HG03060 (cell line): ENCODE measurements around the gene TXNDC2.
"Not testable (repeated sequence)": the region's sequence is repeated elsewhere in the genome, so short reads cannot be mapped to it uniquely, and the experiment has no call there.

ENCODE experiments used
- ATAC-seq: cut with Tn5 transposase; IDR thresholded peaks from one replicate; pipeline ENCODE4 v1.9.1; 2021; ENCODE audit warnings: low read depth, moderate number of reproducible peaks; ENCODE audit not compliant: unreplicated experiment

Gene TXNDC2

DNA sequence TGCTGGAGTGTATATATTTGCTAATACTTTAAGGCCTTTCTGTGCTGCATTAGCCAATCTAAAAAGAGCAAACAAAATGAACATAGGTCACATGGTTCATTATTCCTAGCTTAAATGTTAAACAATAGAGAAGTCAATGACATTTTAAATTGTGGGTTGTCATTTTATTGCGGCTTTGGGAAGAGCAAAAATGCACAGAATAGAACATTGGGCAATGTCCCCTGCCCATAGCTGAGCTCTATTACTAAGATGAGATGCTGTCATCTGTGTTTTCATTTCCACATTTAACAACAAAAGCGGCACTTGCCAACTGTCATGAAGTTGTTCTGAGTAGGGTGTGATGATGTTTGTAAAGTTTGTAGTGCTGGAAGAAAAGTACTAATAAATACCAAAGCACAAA is 24.9 kb downstream of the TXNDC2 start:
- ATAC-seq, result no peak

- no peak for ATAC-seq
Measured at GRCh38 chr18:9911226-9911625, 25.5 kb downstream of the TXNDC2 start.

DNA sequence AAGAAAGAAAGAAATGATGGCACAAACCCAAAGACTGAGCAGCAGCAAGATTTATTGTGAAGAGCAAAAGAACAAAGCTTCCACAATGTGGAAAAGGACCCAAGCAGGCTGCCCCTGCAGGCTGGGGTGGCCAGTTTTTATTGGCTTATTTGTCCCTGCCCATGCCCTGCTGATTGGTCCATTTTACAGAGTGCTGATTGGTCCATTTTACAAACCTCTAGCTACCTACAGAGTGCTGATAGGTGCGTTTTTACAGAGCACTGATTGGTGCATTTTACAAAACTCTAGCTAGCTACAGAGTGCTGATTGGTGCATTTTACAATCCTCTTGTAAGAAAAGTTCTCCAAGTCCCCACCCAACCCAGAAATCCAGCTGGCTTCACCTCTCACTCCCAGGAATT is 26.5 kb downstream of the TXNDC2 start:
- not testable (repeated sequence) for ATAC-seq

DNA sequence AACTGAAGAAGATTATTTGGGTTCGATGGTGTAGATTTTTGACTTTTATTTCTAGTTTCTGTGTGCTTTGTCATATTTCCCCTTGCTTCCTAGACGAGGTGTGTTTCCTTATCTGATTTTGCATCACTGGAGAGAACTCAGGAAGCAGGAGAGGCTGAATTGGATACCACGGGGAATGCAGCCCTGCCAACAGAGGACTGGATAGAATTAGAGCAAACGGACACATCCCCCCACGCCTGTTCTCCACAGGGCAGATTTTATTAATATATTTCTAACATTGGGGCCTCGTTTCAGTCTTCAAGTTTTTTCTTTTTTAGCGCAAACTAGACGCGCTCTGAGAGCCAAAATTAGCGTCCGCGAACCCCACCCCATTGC is 27.4 kb downstream of the TXNDC2 start:
- no peak for ATAC-seq

DNA sequence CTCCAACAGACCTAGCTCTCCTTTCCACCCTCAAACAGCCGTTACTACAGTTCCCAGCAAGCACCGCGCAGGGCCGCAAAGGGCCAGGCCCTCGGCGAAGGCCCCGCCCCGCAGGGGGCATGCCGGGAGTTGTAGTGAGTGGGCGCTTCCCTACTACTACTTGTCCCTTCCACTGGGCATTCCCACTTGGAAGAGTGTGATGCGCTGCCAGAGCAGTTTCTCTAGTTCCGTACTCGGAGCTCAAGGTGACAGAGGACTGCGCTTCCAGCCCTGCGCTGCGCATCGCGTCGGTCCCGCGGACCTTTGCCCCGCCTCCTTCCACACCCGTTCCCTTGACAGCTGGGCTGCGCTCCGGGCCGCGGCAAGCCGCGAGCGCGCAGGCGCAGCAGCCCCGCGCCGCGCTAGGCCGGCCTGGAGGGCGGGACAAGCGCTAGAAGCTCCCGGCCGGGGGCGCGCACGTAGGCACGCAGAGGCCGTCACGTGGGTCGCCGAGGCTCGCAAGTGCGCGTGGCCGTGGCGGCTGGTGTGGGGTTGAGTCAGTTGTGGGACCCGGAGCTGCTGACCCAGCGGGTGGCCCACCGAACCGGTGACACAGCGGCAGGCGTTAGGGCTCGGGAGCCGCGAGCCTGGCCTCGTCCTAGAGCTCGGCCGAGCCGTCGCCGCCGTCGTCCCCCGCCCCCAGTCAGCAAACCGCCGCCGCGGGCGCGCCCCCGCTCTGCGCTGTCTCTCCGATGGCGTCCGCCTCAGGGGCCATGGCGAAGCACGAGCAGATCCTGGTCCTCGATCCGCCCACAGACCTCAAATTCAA is 28.0 kb downstream of the TXNDC2 start, which contains the start of gene VAPA:
TSS of gene VAPA (plus strand) at position 491 of the 808 bp plus-strand sequence. CDS start at position 732, 241 bp downstream.
- ATAC-seq, result peak; percentile 75

- ATAC-seq, result no peak
Measured at GRCh38 chr18:9914334-9914583, 28.5 kb downstream of the TXNDC2 start.

DNA sequence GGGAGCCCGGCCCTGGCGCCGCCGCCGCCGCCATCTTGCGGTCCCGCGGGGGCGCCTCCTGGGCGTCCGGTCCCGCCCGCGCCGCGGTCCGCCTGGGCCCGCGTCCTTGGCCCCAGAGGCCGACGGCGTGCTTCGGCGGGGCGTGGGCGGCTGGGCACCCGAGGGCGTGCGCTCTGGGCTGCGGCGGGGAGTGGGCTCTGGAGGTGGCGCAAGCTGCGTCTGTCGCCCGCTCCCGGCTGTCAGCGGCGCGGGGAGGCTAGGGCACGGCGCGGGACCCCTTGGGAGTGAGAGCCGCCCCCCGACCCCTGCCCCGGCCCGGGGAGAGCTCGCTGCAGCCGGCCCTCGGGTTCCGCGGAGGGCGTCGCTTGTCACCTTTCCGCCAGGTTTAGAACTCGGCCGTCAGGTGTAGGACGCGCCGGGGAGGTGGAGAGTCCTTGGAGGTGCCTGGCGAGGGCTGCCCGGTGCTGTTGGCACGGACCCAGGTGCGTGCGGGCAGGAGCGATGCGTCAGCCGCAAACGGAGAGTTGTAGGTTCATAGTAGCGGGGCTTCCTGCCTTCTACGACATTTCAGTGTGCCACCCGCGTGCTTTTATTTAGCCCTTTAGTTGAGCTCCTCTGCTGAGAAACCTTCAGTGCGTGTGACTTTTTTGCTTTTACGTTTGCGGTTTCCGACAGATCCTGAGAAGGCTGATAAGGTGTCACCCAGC is 29.0 kb downstream of the TXNDC2 start:
- ATAC-seq, result peak; percentile 1

DNA sequence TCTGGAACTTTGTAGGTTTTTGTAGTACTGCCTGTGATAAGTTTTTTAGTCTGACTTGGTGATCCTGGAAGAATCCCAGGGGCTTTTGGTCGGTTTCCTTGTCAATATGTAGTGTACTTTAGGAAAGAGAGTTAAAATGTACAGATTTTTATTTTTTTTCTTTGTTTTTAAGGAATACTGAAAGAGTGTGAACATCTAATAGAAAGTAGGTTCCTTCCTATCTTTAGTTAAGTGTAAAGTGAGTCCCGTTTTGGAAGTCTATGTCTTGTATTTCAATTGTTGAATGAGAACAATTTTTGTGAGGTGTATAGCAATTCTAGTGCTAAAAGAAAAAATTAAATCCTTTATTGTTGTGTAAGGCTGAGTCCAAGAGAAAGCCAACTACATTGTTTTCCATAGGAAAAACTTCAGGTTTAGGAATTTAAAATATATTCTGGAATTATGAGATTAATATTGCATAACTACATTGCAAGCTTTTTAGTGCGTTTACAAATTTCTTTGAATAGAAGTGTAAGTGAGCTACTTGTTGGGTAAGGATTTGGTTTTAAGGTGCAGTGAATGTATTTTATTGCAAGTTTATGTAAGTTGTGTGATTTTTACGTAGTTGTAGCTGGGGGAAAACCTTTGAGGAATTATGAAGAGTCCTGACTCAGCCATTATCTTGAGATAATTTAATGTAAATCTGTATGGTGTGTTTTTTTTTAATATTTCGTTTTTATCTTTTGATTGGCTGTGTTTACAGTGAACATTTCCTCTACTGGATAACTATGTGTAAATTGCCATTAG is 29.7 kb downstream of the TXNDC2 start:
- ATAC-seq, result no peak

- ATAC-seq, result no peak
Measured at GRCh38 chr18:9916077-9916639, 30.4 kb downstream of the TXNDC2 start.

DNA sequence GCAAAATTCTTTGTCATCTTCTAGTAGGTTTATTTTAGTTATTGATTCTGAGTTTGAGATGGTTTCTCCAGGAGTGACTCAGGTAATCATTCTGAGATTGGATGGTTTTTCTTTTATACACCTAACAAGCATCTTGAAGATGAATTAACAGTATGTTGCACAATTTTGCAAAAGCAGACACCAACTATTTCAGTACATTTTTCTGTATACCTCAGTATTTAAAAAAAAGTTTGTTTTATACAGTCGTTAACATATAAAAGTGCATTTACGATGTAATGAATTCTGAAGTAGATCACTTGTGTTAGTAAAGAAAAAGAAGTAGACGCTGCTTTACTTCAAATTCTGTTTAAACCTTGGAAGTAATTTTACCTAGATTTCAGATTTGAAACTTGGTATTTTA is 31.0 kb downstream of the TXNDC2 start:
- ATAC-seq, result no peak

DNA sequence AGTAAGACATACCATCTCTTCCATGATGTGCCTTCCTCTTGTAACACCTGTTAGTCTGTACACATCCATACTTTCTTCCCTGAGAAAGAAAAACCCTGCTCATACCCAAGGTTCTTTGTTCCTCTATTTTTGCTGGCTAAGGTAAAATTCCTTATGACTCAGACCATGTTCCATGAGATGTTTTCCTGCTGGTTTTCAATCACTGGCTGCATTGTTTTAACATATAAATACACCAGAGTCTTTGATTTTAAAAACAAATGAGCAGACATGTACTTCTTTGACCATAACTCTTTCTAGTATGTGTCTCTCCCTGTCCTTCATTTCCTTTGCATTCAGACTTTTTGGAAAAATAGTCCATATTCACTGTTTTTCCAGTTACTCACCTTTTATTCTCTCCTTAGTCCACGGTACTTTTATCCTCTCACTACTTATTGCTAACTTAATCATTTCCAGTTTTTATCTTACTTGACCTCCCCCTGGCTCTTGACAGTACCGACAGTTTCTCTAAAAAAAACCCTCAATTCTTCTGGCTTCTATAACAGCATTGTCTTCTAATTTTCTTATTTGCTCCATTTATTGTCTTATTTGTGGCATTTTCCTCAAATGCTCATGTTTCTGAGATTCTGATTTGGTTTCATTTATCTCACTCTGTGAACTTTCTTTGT is 32.4 kb downstream of the TXNDC2 start:
- no peak for ATAC-seq

- no peak for ATAC-seq
Measured at GRCh38 chr18:9919564-9920232, 33.9 kb downstream of the TXNDC2 start.

- ATAC-seq, result no peak
Measured at GRCh38 chr18:9922592-9923311, 37.0 kb downstream of the TXNDC2 start.

DNA sequence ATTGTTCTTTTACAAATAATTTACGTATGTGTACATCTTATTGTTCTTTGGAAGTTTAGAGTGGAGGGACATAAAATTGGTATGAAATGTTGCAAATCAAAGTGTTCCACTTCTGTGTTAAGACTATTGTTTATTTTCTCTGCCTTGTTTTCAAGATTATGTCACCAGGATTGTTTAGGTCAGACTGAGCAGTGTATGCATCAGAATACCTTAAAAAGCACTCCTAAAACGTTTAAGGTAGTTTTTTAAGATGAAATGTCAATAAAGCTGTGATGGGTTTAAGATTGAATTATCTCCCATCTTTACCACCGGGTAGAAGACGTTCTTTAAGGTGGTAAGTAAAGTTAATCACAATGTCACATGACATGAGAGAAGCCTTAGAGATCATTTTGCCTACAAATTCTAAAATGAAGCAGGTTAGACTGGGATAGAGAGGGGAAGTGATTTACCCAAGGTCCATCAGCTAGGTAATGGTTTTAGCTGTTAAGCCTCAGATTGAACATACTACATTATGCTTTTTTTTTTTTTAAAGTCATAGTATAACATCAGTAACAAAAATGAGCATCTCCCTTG is 38.7 kb downstream of the TXNDC2 start:
- ATAC-seq, result no peak

- no peak for ATAC-seq
Measured at GRCh38 chr18:9925369-9925768, 39.6 kb downstream of the TXNDC2 start.

DNA sequence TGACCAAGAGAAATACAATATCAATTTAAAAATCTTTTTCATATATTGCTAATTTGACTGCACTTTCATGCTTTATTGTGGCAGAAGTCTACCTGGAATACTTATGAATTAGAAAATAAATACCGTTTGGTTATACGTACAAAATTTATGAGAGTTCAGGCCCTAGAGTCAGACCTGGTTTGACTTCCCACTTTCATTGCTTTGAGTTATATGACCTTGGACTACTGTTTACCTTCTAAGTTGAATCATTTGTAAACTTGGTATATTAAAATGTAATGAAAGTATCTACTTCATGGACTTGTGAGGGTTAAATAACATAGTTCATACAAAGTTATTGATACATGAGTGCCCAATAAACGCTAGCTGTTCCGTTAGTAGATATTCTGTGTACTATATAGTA is 40.0 kb downstream of the TXNDC2 start:
- no peak for ATAC-seq

DNA sequence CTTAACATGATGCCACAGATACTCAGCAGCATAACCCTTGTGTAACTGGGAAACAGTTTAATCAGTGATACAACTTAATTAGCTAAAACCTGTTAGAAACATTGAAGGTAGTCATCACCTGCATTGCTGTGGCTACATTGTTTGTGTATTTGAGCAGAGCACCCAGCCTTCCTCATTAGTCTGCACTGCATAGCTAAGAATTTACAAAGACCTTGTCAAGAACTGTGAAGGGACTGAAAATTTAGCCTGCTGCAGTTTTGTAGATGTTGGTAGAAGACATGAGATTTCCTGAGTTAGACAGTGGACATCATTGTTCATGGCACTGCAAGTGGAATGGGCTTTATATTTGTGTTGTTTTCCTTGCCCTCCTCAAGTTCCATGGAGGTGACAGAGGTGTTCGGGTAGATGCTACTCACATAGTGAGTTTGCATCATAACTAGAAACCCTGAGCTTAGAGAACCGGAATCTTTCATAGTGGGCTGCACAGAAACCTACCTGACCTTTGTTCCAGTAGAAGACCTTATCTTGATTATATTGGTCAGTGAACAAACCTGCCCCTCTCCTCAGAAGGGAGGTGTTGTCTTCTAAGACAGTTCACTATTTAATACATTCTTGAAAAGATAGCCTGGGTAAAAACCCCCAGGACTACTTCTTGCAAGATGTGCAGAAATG is 40.6 kb downstream of the TXNDC2 start:
- no peak for ATAC-seq

DNA sequence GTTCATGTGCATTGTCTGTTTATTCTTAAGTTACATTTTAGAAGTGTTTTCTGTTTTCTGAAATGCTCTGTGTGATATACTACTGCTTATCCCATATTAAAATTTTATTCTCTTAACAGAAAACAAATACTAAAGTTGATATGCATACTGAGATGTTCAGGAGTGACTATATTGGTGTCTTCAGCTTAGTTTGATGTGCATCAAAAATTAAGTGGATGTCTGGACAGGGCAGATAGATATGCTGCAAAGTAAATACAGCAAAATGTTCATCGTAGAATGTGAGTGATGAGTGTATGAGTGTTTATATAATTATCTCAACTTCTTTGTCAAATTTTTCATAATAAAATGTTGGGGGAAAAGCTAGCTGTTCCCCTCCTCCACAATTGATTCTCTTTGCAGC is 41.2 kb downstream of the TXNDC2 start:
- no peak for ATAC-seq
